HepG2 (cell line): ENCODE data around the gene MIOS. TPM values are rescaled to one million over a fixed set of nuclear protein-coding genes. Genes with fewer than 3 reads are reported as not detected.
A peak's percentile ranks its signal among the peaks of the same experiment; 100 is the strongest.

Experiments
- ADNP ChIP-seq: sonication (generic); formaldehyde crosslinking; IDR thresholded peaks from 2 replicates; pipeline ENCODE4 v1.4.0; 2020; ENCODE audit warnings: missing genetic modification reagents
- AFF4 ChIP-seq: sonication (generic); formaldehyde crosslinking; IDR thresholded peaks from 2 replicates; pipeline ENCODE4 v1.4.0; 2020; ENCODE audit warnings: missing genetic modification reagents
- ISL2 ChIP-seq: sonication (generic); formaldehyde crosslinking; IDR thresholded peaks from 2 replicates; pipeline ENCODE4 v1.5.0; 2020; ENCODE audit warnings: missing genetic modification reagents
- KLF6 ChIP-seq: IDR thresholded peaks from 2 replicates; pipeline ENCODE4 v1.8.0; 2016; ENCODE audit warnings: missing biosample characterization, missing genetic modification reagents
- PAWR ChIP-seq: sonication (generic); formaldehyde crosslinking; IDR thresholded peaks from 2 replicates; pipeline ENCODE4 v1.4.0; 2020; ENCODE audit warnings: missing genetic modification reagents, mild to moderate bottlenecking, borderline replicate concordance
- PRMT3 ChIP-seq: sonication (generic); formaldehyde crosslinking; IDR thresholded peaks from 2 replicates; pipeline ENCODE4 v1.8.1; 2022; ENCODE audit warnings: low read depth, mild to moderate bottlenecking, moderate library complexity, missing genetic modification reagents, borderline replicate concordance
- RNF2 ChIP-seq: fragments of 450-650 bp; conservative IDR thresholded peaks from 2 replicates; pipeline ENCODE4 v1.6.1; 2016; ENCODE audit warnings: low read depth
- SMYD3 ChIP-seq: sonication (generic); formaldehyde crosslinking; IDR thresholded peaks from 2 replicates; pipeline ENCODE4 v1.8.1; 2023; ENCODE audit warnings: mild to moderate bottlenecking, missing genetic modification reagents
- ZGPAT ChIP-seq: IDR thresholded peaks from 2 replicates; pipeline ENCODE4 v1.6.1; 2016; ENCODE audit warnings: mild to moderate bottlenecking
- ZKSCAN8 ChIP-seq: IDR thresholded peaks from 2 replicates; pipeline ENCODE4 v1.6.1; 2016; ENCODE audit warnings: borderline replicate concordance, missing genetic modification reagents, missing compliant biosample characterization
- ZNF232 ChIP-seq: sonication (generic); formaldehyde crosslinking; IDR thresholded peaks from 2 replicates; pipeline ENCODE4 v1.4.0; 2020; ENCODE audit warnings: missing genetic modification reagents, borderline replicate concordance
- ZNF430 ChIP-seq: sonication (generic); formaldehyde crosslinking; IDR thresholded peaks from 2 replicates; pipeline ENCODE4 v1.9.0; 2021; ENCODE audit warnings: mild to moderate bottlenecking, missing genetic modification reagents
- ZNF800 ChIP-seq: sonication (generic); formaldehyde crosslinking; IDR thresholded peaks from 2 replicates; pipeline ENCODE4 v1.4.0; 2020; ENCODE audit warnings: missing genetic modification reagents
- polyA plus RNA-seq, 8 experiments: library from polyadenylated mRNA; depleted of rRNA in 3 of 8; stranded (reverse) in 7 of 8; unstranded in 1 of 8; fragments of >200 nt; fragmentation: Illumina TruSeq in 4 of 8; extraction: Trizol in 4 of 8; gene quantifications; 2 replicates each; pipeline versions ENCODE4 v1.2.1 to v1.2.3, GENCODE V29; 2011 to 2016; ENCODE audit warnings: low read depth in 4 of 8, missing spikeins in 1 of 8, mixed read lengths in 1 of 8; ENCODE audit not compliant: insufficient read depth in 1 of 8
- total RNA-seq, 5 experiments: library from RNA; depleted of rRNA; stranded (reverse); fragments of >200 nt; fragmentation: Illumina TruSeq; extraction: Trizol; gene quantifications; 2 replicates each; pipeline ENCODE4 v1.2.3, GENCODE V29; 2016; ENCODE audit warnings: low read depth in 1 of 5
- TF ChIP-seq, protein P1 (sequence below): sonication (generic); formaldehyde crosslinking; IDR thresholded peaks from 2 replicates; pipeline ENCODE4 v1.5.0; 2020; ENCODE audit warnings: mild to moderate bottlenecking, missing genetic modification reagents, borderline replicate concordance
- TF ChIP-seq, protein P2 (sequence below): sonication (generic); formaldehyde crosslinking; IDR thresholded peaks from 2 replicates; pipeline ENCODE4 v1.5.0; 2020; ENCODE audit warnings: missing genetic modification reagents

Gene MIOS
- total and polyA plus RNA-seq, 2 of the 13 experiments (the other 11 are each of a cell fraction or from before 2014, with no cell fraction given) = 15.2 to 33.5 TPM

- TF ChIP-seq RNF2 = 0 out of 2 replicates have a peak, but pooled peaks have one; percentile 37
- TF ChIP-seq ADNP = no peak
- TF ChIP-seq AFF4 (CRISPR knock-in tag) = no peak
- no peak for TF ChIP-seq SMYD3 (CRISPR knock-in tag)
- peak; percentile 40; the same call in 1 of the 2 replicates for TF ChIP-seq ZGPAT (CRISPR knock-in tag)
- no peak for TF ChIP-seq PRMT3 (CRISPR knock-in tag)
- TF ChIP-seq, protein P1, sequence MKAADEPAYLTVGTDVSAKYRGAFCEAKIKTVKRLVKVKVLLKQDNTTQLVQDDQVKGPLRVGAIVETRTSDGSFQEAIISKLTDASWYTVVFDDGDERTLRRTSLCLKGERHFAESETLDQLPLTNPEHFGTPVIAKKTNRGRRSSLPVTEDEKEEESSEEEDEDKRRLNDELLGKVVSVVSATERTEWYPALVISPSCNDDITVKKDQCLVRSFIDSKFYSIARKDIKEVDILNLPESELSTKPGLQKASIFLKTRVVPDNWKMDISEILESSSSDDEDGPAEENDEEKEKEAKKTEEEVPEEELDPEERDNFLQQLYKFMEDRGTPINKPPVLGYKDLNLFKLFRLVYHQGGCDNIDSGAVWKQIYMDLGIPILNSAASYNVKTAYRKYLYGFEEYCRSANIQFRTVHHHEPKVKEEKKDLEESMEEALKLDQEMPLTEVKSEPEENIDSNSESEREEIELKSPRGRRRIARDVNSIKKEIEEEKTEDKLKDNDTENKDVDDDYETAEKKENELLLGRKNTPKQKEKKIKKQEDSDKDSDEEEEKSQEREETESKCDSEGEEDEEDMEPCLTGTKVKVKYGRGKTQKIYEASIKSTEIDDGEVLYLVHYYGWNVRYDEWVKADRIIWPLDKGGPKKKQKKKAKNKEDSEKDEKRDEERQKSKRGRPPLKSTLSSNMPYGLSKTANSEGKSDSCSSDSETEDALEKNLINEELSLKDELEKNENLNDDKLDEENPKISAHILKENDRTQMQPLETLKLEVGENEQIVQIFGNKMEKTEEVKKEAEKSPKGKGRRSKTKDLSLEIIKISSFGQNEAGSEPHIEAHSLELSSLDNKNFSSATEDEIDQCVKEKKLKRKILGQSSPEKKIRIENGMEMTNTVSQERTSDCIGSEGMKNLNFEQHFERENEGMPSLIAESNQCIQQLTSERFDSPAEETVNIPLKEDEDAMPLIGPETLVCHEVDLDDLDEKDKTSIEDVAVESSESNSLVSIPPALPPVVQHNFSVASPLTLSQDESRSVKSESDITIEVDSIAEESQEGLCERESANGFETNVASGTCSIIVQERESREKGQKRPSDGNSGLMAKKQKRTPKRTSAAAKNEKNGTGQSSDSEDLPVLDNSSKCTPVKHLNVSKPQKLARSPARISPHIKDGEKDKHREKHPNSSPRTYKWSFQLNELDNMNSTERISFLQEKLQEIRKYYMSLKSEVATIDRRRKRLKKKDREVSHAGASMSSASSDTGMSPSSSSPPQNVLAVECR (CRISPR knock-in tag) = peak; percentile 62; the same call in 1 of the 2 replicates
- no peak for TF ChIP-seq ISL2 (CRISPR knock-in tag)
- TF ChIP-seq ZKSCAN8 = no peak
- TF ChIP-seq, protein P2, sequence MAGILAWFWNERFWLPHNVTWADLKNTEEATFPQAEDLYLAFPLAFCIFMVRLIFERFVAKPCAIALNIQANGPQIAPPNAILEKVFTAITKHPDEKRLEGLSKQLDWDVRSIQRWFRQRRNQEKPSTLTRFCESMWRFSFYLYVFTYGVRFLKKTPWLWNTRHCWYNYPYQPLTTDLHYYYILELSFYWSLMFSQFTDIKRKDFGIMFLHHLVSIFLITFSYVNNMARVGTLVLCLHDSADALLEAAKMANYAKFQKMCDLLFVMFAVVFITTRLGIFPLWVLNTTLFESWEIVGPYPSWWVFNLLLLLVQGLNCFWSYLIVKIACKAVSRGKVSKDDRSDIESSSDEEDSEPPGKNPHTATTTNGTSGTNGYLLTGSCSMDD (CRISPR knock-in tag) = no peak
- TF ChIP-seq KLF6 (CRISPR knock-in tag) = 0 out of 2 replicates have a peak, but pooled peaks have one; percentile 12
- TF ChIP-seq ZNF232 (CRISPR knock-in tag) = no peak
- TF ChIP-seq ZNF800 (CRISPR knock-in tag) = no peak
- no peak for TF ChIP-seq PAWR (CRISPR knock-in tag)
- TF ChIP-seq ZNF430 = peak; percentile 47; the same call in 1 of the 2 replicates
These were observed at the start of gene MIOS (continued) for GRCh38 chr7:7566651-7567611.
